ENCODE measurements around the gene ITGB5. TPM values are rescaled to one million over a fixed set of nuclear protein-coding genes. Genes with fewer than 3 reads are reported as not detected.
A peak's percentile ranks its signal among the peaks of the same experiment; 100 is the strongest.
"Not testable (repeated sequence)": the region's sequence is repeated elsewhere in the genome, so short reads cannot be mapped to it uniquely, and the experiment has no call there.

The ITGB5 gene
- total RNA-seq, 1 donor from 2014 or later, result 143 TPM

- DNase-seq (ENCODE audit: low spot score), result no peak
These were observed 116.1 kb downstream of the ITGB5 start for GRCh38 chr3:124771083-124771445.

GRCh38 chr3:124770336-124771082 lies 116.7 kb downstream of the ITGB5 start:
- DNase-seq (ENCODE audit: low spot score), result peak; percentile 90

- DNase-seq (ENCODE audit: low spot score), result no peak
These were observed 117.7 kb downstream of the ITGB5 start for GRCh38 chr3:124769462-124769861.

GRCh38 chr3:124768812-124769211 lies 118.4 kb downstream of the ITGB5 start:
- no peak for DNase-seq (ENCODE audit: low spot score)

GRCh38 chr3:124767691-124768090 lies 119.5 kb downstream of the ITGB5 start:
- DNase-seq (ENCODE audit: low spot score), result no peak

- no peak for DNase-seq (ENCODE audit: low spot score)
These were observed 119.9 kb downstream of the ITGB5 start for GRCh38 chr3:124767264-124767663.

GRCh38 chr3:124766113-124767095 lies 120.8 kb downstream of the ITGB5 start:
- DNase-seq (ENCODE audit: low spot score), result no peak

GRCh38 chr3:124765197-124765840 lies 121.8 kb downstream of the ITGB5 start:
- no peak for DNase-seq (ENCODE audit: low spot score)

GRCh38 chr3:124764746-124765145 lies 122.4 kb downstream of the ITGB5 start:
- no peak for DNase-seq (ENCODE audit: low spot score)

GRCh38 chr3:124763644-124764358 lies 123.4 kb downstream of the ITGB5 start:
- DNase-seq (ENCODE audit: low spot score), result no peak

GRCh38 chr3:124763206-124763605 lies 124.0 kb downstream of the ITGB5 start:
- no peak for DNase-seq (ENCODE audit: low spot score)

GRCh38 chr3:124762661-124763011 lies 124.5 kb downstream of the ITGB5 start:
- DNase-seq (ENCODE audit: low spot score), result no peak

GRCh38 chr3:124761935-124762660 lies 125.1 kb downstream of the ITGB5 start:
- no peak for DNase-seq (ENCODE audit: low spot score)

GRCh38 chr3:124761250-124761796 lies 125.8 kb downstream of the ITGB5 start:
- peak; percentile 89 for DNase-seq (ENCODE audit: low spot score)

GRCh38 chr3:124760601-124761000 lies 126.6 kb downstream of the ITGB5 start:
- DNase-seq (ENCODE audit: low spot score), result peak; percentile 56

GRCh38 chr3:124759666-124760401 lies 127.3 kb downstream of the ITGB5 start:
- no peak for DNase-seq (ENCODE audit: low spot score)

- no peak for DNase-seq (ENCODE audit: low spot score)
These were observed 128.1 kb downstream of the ITGB5 start for GRCh38 chr3:124758851-124759635.

- DNase-seq (ENCODE audit: low spot score), result not testable (repeated sequence)
These were observed 129.2 kb downstream of the ITGB5 start for GRCh38 chr3:124757926-124758325.

GRCh38 chr3:124752051-124752450 lies 135.1 kb downstream of the ITGB5 start:
- DNase-seq (ENCODE audit: low spot score), result no peak

Data from umbilical cord (tissue), 2 donors.